H1 (cell line): ENCODE measurements around the gene DMRTA1. TPM values are rescaled to one million over a fixed set of nuclear protein-coding genes. Genes with fewer than 3 reads are reported as not detected.

Source experiments
- CTCF ChIA-PET: fragments of 300-600 bp; sonication (Branson Sonifier 250); formaldehyde crosslinking; loops from one replicate; lab custom pipeline; 2021; ENCODE audit not compliant: partially characterized antibody; lab: Charles Lee
- POLR2A ChIA-PET: fragments of 300-600 bp; sonication (Branson Sonifier 250); formaldehyde crosslinking; loops from one replicate; lab custom pipeline; 2021; ENCODE audit warnings: inconsistent platforms; ENCODE audit not compliant: partially characterized antibody; lab: Charles Lee
- DNase-seq, 2 experiments: peaks; one replicate each; pipeline versions ENCODE4 v3.0.0 to v3.0.0-alpha.2; 2010 to 2022; ENCODE audit warnings: low spot score in 2 of 2, low read depth in 1 of 2, mixed read lengths in 1 of 2
- FAIRE-seq: peaks from 2 replicates; lab custom pipeline; 2011; peaks lifted over from hg19 to GRCh38; lab: Jason Lieb, UNC
- H2AFZ ChIP-seq: 2 replicates; pipeline ENCODE4 v1.8.1; 2012; ENCODE audit warnings: low read length, inconsistent platforms
- H2AK5ac ChIP-seq: 2 replicates; pipeline ENCODE4 v1.6.1; 2013; ENCODE audit warnings: low read depth, low read length
- H2BK120ac ChIP-seq: replicated peaks from 2 replicates; pipeline ENCODE3; 2013; ENCODE audit warnings: low read depth, low read length, inconsistent platforms
- H2BK12ac ChIP-seq: 2 replicates; pipeline ENCODE4 v1.6.1; 2013; ENCODE audit warnings: low read depth, low read length
- H2BK15ac ChIP-seq: 2 replicates; pipeline ENCODE4 v1.6.1; 2013; ENCODE audit warnings: low read length
- H2BK20ac ChIP-seq: 2 replicates; pipeline ENCODE4 v1.6.1; 2013; ENCODE audit warnings: low read length
- H2BK5ac ChIP-seq: 2 replicates; pipeline ENCODE4 v1.6.1; 2013; ENCODE audit warnings: low read depth, low read length
- H3K14ac ChIP-seq: 2 replicates; pipeline ENCODE4 v1.6.1; 2013; ENCODE audit warnings: inconsistent platforms; ENCODE audit not compliant: insufficient read length
- H3K18ac ChIP-seq: 2 replicates; pipeline ENCODE4 v1.6.1; 2013; ENCODE audit warnings: low read length; ENCODE audit errors: extremely low read depth
- H3K23ac ChIP-seq: 2 replicates; pipeline ENCODE4 v1.6.1; 2013; ENCODE audit warnings: inconsistent platforms; ENCODE audit not compliant: insufficient read length
- H3K23me2 ChIP-seq: 2 replicates; pipeline ENCODE4 v1.6.1; 2013; ENCODE audit warnings: low read depth, low read length
- H3K27ac ChIP-seq: 2 replicates; pipeline ENCODE4 v1.6.1; 2011; ENCODE audit warnings: low read depth, low read length, inconsistent platforms
- H3K27me3 ChIP-seq, 4 experiments: replicated peaks in 1 of 4; 1 replicate in 1 of 4; 2 replicates in 3 of 4; pipeline versions ENCODE4 v1.6.1 to v1.8.1; 2011 to 2013; ENCODE audit warnings: low read length in 3 of 4, mild to moderate bottlenecking in 3 of 4, inconsistent platforms in 2 of 4, mixed read lengths in 2 of 4, moderate library complexity in 1 of 4; ENCODE audit not compliant: control insufficient read depth in 3 of 4, insufficient read depth in 3 of 4; ENCODE audit errors: extremely low read depth in 1 of 4
- H3K36me3 ChIP-seq, 4 experiments: 2 replicates each; pipeline versions ENCODE4 v1.6.1 to v1.8.1; 2011 to 2013; ENCODE audit warnings: mild to moderate bottlenecking in 4 of 4, low read length in 3 of 4, moderate library complexity in 2 of 4, control low read depth in 1 of 4, inconsistent platforms in 1 of 4; ENCODE audit not compliant: insufficient read depth in 4 of 4, control insufficient read depth in 2 of 4
- H3K4ac ChIP-seq: replicated peaks from 2 replicates; pipeline ENCODE3; 2013; ENCODE audit warnings: low read length, low read depth, mixed read lengths, inconsistent platforms; ENCODE audit not compliant: insufficient read length
- H3K4me1 ChIP-seq, 4 experiments: replicated peaks in 1 of 4; 1 replicate in 1 of 4; 2 replicates in 3 of 4; pipeline versions ENCODE4 v1.6.1 to v1.8.1; 2011 to 2013; ENCODE audit warnings: low read length in 3 of 4, inconsistent platforms in 2 of 4, mixed read lengths in 1 of 4; ENCODE audit not compliant: insufficient read depth in 4 of 4, control insufficient read depth in 3 of 4
- H3K4me2 ChIP-seq, 2 experiments: 2 replicates each; pipeline versions ENCODE4 v1.6.1 to v1.8.1; 2011 to 2013; ENCODE audit warnings: low read depth in 2 of 2, low read length in 2 of 2, control low read depth in 1 of 2, inconsistent platforms in 1 of 2, mild to moderate bottlenecking in 1 of 2; ENCODE audit not compliant: insufficient read depth in 1 of 2
- H3K4me3 ChIP-seq, 4 experiments: fragments of 200-600, 300-600 bp in 1 of 4; sonication (generic), shearing (Covaris generic), sonication (Bioruptor Twin) in 1 of 4; 2 replicates each; pipeline versions ENCODE4 v1.5.1 to v1.8.1; 2011 to 2016; ENCODE audit warnings: low read length in 4 of 4, low read depth in 3 of 4, control low read depth in 2 of 4, inconsistent platforms in 2 of 4, mild to moderate bottlenecking in 2 of 4, mixed read lengths in 1 of 4, moderate library complexity in 1 of 4; ENCODE audit not compliant: insufficient read depth in 2 of 4; ENCODE audit errors: extremely low read depth in 1 of 4
- H3K56ac ChIP-seq: replicated peaks from 2 replicates; pipeline ENCODE3; 2013; ENCODE audit warnings: low read depth, mild to moderate bottlenecking, mixed read lengths, low read length, inconsistent platforms; ENCODE audit not compliant: insufficient read length
- H3K79me1 ChIP-seq: 2 replicates; pipeline ENCODE4 v1.6.1; 2013; ENCODE audit warnings: low read depth, low read length, control low read depth
- H3K79me2 ChIP-seq, 2 experiments: 2 replicates each; pipeline versions ENCODE4 v1.6.1 to v1.8.1; 2012 to 2013; ENCODE audit warnings: low read length in 2 of 2, mild to moderate bottlenecking in 2 of 2, inconsistent platforms in 1 of 2; ENCODE audit not compliant: insufficient read depth in 2 of 2, control insufficient read depth in 1 of 2
- H3K9ac ChIP-seq, 4 experiments: replicated peaks in 1 of 4; 1 replicate in 1 of 4; 2 replicates in 3 of 4; pipeline versions ENCODE4 v1.6.1 to v1.8.1; 2011 to 2013; ENCODE audit warnings: low read depth in 3 of 4, low read length in 3 of 4, control low read depth in 2 of 4, mild to moderate bottlenecking in 2 of 4, moderate library complexity in 2 of 4, inconsistent platforms in 1 of 4; ENCODE audit errors: extremely low read depth in 1 of 4
- H3K9me3 ChIP-seq, 2 experiments: 2 replicates each; pipeline versions ENCODE4 v1.6.1 to v1.8.1; 2012 to 2013; ENCODE audit warnings: mild to moderate bottlenecking in 2 of 2, moderate library complexity in 2 of 2, control low read depth in 1 of 2, inconsistent platforms in 1 of 2, low read depth in 1 of 2, low read length in 1 of 2, mixed read lengths in 1 of 2; ENCODE audit not compliant: insufficient read depth in 2 of 2
- H4K20me1 ChIP-seq, 2 experiments: replicated peaks in 1 of 2; 2 replicates each; pipeline versions ENCODE3 to v1.8.1; 2011 to 2013; ENCODE audit warnings: inconsistent platforms in 2 of 2, low read length in 2 of 2, mild to moderate bottlenecking in 1 of 2; ENCODE audit not compliant: insufficient read depth in 2 of 2, control insufficient read depth in 1 of 2
- H4K5ac ChIP-seq: 2 replicates; pipeline ENCODE4 v1.6.1; 2013; ENCODE audit warnings: low read length, low read depth, mixed read lengths, inconsistent platforms; ENCODE audit not compliant: insufficient read length
- H4K8ac ChIP-seq: 2 replicates; pipeline ENCODE4 v1.8.0; 2013; ENCODE audit warnings: mild to moderate bottlenecking, moderate library complexity, low read length, inconsistent platforms; ENCODE audit not compliant: insufficient read depth; ENCODE audit errors: extremely low read depth
- H4K91ac ChIP-seq: replicated peaks from 2 replicates; pipeline ENCODE3; 2013; ENCODE audit warnings: low read length, mixed read lengths, inconsistent platforms; ENCODE audit not compliant: insufficient read length
- BRCA1 ChIP-seq: IDR thresholded peaks from 2 replicates; pipeline ENCODE4 v1.6.1; 2012; ENCODE audit warnings: low read depth, low read length, improper control_type of control experiment
- WGBS, 2 experiments: shearing (Covaris generic) in 1 of 2; methylation state at CpG; one replicate each; pipeline versions ENCODE4 v1.1.6 to v1.1.7; 2013 to 2015; ENCODE audit warnings: low lambda C conversion rate in 2 of 2, mixed read lengths in 2 of 2, inconsistent platforms in 1 of 2, low coverage in 1 of 2, missing lambda C conversion rate in 1 of 2; ENCODE audit not compliant: insufficient replicate concordance in 2 of 2, insufficient coverage in 1 of 2, insufficient read length in 1 of 2; ENCODE audit errors: extremely low coverage in 1 of 2, missing lambda C conversion rate in 1 of 2; 5-methylcytosine and 5-hydroxymethylcytosine counted together
- polyA plus RNA-seq, 7 experiments: library from polyadenylated mRNA; depleted of rRNA in 3 of 7; stranded (reverse) in 5 of 7; unstranded in 2 of 7; fragments of >200 nt in 5 of 7; fragments of 200-250 nt in 2 of 7; gene quantifications; 1 replicate in 5 of 7; 2 replicates in 1 of 7; 4 replicates in 1 of 7; pipeline versions ENCODE4 v1.2.1 to v1.2.3, GENCODE V29; 2011 to 2013; ENCODE audit warnings: missing spikeins in 2 of 7, mixed read lengths in 2 of 7
- total RNA-seq: library from RNA; stranded (reverse); fragmentation: NEBNext Ultra II Directional; extraction: Animal tissue kit (Norgen Biotek cat#: 25700); gene quantifications from 2 replicates; pipeline ENCODE4 v1.2.1, GENCODE V29; 2021

Gene DMRTA1
- total and polyA plus RNA-seq, 2 of the 8 experiments (the other 6 are each of a cell fraction or from before 2014, with no cell fraction given): 1.5 to 3.3 TPM

DNA sequence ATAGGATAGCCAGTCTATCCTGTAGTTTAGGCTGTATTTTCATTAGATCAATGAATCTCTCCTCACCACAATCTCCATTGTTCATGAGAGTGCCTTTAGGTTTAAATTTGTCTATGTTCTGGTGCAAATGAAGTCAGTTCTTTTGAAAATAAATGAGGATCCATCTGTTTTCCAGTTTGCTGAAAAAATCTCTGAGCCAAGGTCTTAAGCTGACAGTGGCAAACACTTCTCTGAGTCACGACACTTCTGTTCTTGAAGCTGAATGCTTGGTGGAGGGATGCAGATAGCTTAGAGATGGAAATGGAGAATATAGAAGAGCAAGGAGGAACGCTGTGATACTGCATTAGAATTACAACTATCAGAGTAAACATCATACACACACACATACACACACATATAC, 34.9 kb downstream of the DMRTA1 start:
- Histone ChIP-seq H3K23ac (no peak overlapping the region), H3K4ac (no peak overlapping the region), H3K23me2 (peaks cover 2% of the 10 kb centered on the region; the same call in 1 of the 2 replicates), H3K14ac (no peak overlapping the region), H3K4me2 (no peak overlapping the region), H3K9ac (no peak overlapping the region), H2AK5ac (no peak overlapping the region), H2BK120ac (no peak overlapping the region), H3K4me1 (peaks cover 0 to 7% (median 3%) of the 10 kb centered on the region in 4 experiments; a peak in 4 of 7 replicates), H3K79me1 (no peaks in the 10 kb centered on the region), H3K27ac (no peak overlapping the region), H3K18ac (no peak overlapping the region), H3K56ac (no peak overlapping the region), H2BK20ac (no peak overlapping the region), H4K91ac (no peak overlapping the region), H2BK5ac (no peak overlapping the region), H4K5ac (no peak overlapping the region), H2AFZ (no peak overlapping the region), H2BK15ac (no peak overlapping the region), H3K9me3 (peaks cover 0 to 2% of the 10 kb centered on the region in 2 experiments; a peak in 1 of 4 replicates), H4K8ac (no peak overlapping the region), H3K36me3 (no peaks in the 10 kb centered on the region), H3K79me2 (no peaks in the 10 kb centered on the region), H2BK12ac (no peak overlapping the region), H3K4me3 (no peak overlapping the region), H4K20me1 (no peaks in the 10 kb centered on the region), H3K27me3 (no peaks in the 10 kb centered on the region)
- DNase-seq (no peak), FAIRE-seq (no peak)
- whole genome bisulfite sequencing, 2 experiments: 70% methylated on average over 2 of the region's 2 CpGs; no CpG with 5 or more reads in 1 of the 2 experiments
- CTCF ChIA-PET: interaction anchor here (0.7 to 1.6 kb wide), 6 partner anchors 10 to 343 kb away, joined by 3 to 5 read pairs (median 3); no protein-coding TSS in a partner anchor
- POLR2A ChIA-PET: no interaction called here
- no peak for TF ChIP-seq BRCA1
